NCI-H345 (cell line): ENCODE data around the gene C22orf23.

ENCODE experiments used
- DNase-seq: peaks from one replicate; lab custom pipeline; 2025; lab: John Stamatoyannopoulos, UW

The C22orf23 gene

DNA sequence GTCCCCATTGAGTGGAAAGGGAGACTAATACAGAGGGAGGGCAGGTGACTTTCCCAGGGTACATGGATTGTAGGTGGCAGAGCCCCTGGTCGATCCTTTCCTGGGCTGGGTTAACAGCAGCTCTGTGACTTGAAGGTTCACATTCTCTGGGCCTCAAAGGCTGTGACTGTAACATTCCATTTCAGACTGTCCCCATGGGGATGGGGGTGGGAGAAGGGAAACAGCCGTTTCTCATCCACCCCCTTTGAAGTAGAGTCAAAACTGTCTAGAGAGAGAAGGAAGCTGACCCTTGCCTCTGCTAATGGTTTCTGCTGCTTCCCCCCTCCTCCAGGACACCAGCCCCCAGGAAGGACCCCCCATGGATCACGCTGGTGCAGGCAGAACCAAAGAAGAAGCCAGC, 28.1 kb downstream of the C22orf23 start:
- DNase-seq = no peak

DNA sequence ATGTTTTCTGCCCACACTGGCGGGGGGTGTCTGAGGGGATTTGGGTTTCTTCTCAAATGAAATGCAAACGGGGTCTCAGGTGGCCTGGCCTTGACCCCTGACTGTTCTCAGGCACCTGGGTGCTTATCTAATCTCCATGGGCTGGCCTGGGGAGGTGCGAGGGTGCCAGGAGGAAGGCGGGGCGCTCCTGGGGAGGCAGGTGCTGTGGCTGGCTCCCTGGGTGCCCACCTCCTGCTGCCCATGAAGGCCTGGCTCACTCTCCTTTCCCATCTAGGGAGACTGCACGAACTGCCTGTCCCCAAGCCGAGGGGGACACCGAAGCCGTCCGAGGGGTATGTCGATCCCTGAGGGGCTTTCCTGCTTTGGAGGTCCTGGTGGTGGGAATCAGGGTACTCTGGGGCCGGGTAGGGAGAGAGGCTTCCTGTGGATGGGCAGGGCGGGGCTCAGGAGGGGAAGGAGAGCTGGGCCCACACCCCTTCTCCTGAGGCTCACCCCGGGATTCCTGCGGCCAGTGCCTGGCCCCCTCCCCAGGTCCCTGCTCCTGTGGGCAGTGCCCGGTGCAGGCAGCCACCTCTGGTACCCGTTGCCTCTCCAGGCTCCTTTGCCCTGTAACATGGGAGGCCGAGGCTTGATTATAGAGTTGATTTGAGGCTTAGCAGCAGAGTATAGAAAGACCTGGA, 28.9 kb downstream of the C22orf23 start:
- no peak for DNase-seq

DNA sequence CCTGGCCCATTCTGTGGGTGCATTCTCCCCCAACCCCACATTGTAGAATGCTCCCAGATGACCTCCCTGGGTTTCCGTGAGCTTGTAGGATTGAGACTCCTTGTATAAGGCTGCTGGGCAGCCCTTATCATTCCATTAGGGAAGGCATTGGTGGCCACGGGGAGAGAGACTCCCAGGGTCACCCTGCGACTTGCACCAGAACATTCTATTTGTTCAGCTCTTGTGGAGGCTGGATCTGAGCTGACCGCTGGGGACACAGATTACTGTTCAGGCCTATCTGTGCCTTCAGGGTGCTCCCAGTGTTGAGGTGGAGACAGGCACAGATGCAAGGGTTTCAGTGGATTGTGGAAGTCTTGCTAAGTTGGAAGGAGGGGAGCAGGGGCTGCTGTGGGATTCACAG, 29.5 kb downstream of the C22orf23 start:
- no peak for DNase-seq

DNA sequence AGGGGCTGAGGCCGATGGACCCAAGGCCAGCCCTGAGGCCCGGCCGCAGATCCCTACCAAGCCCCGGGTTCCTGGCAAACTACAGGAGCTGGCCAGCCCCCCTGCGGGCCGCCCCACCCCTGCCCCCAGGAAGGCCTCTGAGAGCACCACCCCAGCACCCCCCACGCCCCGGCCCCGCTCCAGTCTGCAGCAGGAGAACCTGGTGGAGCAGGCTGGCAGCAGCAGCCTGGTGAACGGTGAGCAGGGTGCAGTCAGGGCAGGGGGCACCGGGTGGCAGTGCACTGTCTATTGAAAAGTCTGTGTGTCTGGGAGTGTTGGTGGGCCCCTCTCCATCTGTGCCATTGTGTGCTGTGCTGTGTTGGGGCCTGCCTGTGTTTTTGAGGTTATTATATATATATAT, 31.2 kb downstream of the C22orf23 start:
- DNase-seq = no peak

DNA sequence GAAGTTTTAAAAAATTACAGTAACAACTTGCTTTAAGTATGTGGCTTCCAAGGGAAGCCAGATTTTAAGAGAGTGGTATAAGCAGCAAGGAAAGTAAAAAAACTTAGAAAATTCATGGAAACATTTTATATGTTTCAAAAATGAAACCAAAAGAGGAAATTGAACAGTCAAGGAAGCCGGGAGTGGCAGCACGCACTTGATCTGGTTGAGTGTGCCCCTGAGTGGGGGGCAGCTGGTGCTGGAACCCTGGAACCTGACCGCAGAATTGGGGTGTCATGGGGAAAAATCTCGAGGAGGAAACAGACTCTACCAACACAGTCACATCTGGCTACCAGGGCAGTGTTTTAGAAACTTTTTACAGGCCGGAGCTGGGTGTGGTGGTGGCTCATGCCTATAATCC, 33.3 kb downstream of the C22orf23 start:
- no peak for DNase-seq

DNA sequence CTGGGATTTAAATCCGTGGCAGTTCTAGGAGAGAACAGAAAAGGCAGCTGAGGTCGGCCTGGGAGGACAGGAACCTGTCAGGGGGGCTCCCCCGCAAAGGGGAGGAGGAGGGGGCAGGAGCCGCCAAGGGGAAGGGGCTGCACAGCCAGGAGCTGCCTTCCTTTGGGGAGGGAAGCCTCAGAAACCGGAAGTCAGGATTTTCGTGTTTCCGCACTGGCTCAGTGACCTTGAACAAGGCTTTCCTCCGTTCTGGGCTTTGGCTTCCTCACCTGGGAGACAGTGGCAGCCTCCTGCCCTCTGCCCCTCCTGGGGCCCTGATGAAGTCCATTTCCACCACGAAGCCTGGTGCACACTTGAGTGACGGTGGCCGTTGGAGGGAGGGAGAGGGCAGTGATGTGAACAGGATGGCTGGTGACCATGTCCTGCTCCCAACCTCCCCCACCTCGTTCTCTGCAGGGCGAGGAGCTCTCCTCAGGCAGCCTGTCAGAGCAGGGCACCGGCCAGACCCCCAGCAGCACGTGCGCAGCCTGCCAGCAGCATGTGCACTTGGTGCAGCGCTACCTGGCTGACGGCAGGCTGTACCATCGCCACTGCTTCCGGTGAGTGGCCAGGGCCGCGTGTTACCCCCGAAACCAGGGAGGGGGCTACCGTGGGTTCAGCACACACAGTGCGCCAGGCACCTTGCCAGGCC, 34.7 kb downstream of the C22orf23 start:
- no peak for DNase-seq

DNA sequence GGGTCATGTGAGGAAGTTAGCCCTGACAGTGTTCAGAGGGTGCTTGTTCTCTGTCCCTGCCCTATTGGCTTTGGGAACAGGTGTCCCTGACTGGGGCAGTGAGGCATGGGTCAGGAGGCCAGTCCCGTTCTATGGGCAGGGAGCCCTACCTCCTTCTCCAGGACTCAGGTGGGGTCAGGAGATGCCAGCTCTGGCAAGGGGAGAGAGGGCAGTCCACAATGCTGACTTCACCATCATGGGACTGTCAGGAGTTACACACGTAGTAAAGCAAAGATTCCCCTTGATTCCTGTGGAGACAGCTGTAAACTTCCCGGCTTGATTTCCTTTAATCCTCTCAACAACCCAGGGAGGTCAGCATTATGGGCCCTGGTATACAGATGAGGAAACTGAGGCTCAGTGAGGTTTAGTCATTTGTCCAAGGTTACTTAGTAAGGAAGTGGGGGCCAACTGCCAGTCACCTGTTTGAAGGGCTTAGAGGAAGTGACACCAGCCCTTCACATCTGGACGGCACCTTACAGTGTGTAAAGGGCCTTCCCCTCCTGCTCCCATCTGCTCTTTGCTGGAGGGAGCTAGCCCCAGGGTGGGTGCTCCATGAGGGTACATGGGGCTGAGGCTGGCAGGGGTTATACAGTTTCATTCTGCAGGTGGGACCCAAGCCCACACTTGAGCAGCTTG, 35.4 kb downstream of the C22orf23 start:
- no peak for DNase-seq

DNA sequence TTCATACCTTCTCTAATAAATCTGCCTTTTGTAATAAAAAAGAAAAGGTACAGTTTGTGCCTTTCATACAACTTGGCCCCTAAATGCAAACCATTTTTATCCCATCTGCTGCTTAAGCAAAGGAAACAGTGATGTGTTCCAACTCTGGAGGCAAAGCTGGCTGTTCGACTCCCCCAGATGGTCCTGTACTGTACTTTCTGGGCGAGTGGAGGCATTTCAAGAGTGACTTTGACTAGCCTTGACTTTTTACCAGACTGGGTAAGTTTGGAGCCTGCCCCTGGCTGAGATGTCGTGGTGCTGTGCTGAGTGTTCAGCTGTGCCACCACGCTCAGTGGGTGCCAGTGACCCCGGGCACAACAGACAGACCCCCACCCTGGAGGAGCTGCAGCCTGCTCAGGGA, 37.1 kb downstream of the C22orf23 start:
- DNase-seq = no peak

DNA sequence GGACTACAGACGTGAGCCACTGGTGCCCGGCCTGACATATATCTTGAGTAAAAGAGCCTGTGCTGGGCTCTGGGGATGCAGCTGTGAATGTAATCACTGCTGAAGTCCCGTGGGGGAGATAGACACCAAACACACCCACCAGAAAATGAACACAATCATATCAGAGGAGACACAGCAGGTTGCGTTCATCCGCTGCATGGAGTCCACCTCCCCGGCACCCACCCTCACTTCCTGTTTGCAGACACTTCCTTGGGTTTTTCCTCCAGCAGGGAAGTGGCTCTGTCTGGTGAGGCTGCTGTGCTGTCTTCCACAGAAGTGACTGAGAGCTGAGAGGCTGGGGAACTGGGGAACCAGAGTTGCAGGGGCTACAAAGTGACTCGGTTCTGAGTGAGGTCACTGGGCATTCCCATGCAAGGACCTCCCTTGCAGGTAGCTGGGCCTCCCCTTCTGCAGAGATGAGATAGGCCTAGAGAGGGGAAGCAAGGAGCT, 40.1 kb downstream of the C22orf23 start:
- no peak for DNase-seq

DNA sequence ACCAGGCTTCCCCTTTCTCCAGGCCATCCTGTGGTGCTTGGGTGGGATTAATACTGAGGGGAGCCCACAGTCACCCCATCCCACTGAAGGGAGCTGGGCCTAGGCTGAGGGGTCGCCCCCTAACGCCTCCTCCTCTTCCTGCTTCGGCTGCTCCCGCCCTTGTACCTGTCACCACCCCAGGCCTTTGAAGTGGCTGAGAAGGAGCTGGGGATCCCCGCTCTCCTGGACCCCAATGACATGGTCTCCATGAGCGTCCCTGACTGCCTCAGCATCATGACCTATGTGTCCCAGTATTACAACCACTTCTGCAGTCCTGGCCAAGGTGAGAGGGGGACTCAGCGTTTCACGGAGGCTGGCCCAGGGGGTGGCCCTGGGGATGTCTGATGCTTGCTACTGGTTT, 41.2 kb downstream of the C22orf23 start:
- DNase-seq = no peak

DNA sequence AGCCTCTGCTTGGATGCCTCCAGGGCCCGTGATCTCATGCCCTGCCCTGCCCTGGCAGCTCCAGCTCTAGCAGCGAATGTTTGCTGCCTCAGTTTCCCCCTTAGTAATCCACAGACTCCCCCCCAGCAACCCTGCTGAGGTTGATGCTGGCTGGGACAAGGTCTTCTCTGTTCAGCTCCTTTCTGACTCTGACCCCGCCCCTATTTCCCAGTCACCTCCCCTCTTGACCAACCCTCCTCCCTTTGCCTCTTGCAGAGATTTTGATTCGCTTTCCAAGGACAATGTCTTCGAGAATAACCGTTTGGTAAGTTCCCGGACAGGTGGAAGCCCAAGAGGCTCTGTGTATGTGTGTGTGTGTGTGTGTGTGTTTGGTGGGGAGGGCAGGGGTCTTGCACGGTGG, 41.7 kb downstream of the C22orf23 start:
- no peak for DNase-seq

DNA sequence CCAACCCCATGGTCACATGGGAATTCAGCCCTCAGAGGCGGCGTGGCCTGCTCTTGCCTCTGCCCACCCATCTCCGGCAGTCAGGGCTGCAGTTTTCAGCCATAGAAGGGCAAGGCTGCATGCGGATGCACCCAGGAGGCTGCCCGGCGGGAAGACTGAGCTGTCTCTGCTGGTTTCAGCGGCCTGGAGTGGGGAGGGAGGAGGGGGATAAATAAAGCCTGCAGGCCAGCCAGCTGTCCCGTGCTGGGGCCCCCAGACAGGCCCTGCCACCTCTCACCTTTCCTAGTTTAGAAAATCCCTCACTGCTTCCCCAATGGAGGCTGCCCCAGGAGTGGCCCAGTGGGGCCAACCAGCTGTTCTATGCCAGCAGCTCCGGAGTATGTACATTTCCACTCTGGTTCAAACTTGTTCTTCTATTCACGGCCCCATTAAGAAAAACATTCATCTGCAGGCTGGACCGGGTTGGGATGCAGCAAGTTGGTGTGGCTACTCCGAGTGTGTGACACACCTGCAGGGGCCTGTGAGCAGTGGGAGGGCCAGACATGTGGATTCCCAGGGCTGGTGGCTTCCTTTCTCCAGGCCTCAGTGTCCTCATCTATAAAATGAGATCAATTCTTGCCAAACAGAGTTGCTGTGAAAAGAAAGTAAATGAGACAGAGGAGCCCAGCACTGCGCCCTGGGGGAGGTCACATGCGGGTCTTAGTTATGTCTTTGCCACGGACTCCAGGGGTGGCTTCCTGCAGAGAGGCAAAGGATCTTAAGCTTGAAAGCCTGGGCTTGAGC, 42.3 kb downstream of the C22orf23 start:
- DNase-seq = no peak

DNA sequence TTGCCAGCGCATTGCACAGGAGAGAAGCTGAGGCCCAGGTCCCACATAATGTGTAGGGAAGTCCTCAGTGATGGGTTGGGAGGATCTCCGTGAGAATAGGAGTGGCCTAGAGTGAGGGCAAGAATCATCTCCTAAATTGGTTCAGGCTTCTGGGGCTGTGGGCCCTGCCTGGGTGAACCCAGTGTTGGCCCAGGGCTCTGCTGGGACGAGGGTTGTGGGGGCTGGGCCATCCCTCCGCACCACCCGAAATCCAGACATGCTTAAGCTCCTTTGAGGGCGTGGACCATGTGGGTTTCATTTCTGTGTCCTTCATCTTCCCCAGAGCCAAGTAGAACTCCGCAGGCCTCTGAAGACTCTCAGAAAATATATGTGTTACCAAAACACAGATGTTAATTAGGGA, 43.6 kb downstream of the C22orf23 start:
- DNase-seq = no peak

DNA sequence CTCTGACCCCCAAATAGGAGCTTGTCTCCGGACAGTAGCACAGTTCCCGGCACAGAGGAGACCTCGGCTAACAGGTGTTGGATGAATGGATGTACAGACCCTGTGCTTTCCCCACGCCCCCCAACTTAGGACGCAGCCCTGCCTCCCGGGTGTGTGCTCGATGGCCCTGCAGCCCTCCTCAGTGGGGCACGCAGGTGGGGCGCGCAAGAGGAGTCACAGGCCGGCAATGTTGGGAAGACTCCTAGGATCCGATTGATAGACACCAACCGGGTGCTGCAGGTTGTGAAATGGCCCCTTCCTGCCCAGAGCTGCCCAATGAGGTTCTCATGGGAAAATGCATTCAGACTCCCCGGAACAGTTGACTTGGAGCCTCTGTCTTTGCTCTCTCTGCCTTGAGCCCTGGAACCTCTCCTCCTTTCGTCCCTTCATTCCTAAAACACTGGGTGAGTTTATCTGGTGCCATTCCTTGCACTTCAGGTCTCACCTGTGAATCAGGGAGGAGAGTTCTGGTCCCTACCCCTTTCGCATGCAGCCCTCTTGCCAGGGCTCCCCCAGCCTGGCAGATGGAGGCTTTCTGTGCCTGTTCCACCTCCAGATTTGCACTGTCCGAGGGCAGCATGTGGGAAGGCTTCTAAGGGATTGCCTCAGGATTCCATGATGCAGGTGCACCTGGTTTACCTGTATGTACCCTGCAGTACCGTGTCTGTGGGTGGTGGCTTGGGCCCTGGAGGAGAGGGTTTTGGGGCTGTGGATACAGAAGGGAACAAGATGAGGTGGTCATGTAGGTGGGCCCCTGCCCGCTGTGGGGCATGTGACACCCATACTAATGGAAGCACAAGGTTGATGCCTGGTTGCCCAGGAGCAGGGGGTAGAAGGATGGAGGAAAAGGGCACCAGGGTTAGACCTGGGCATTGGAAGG, 46.1 kb downstream of the C22orf23 start:
- DNase-seq = no peak

DNA sequence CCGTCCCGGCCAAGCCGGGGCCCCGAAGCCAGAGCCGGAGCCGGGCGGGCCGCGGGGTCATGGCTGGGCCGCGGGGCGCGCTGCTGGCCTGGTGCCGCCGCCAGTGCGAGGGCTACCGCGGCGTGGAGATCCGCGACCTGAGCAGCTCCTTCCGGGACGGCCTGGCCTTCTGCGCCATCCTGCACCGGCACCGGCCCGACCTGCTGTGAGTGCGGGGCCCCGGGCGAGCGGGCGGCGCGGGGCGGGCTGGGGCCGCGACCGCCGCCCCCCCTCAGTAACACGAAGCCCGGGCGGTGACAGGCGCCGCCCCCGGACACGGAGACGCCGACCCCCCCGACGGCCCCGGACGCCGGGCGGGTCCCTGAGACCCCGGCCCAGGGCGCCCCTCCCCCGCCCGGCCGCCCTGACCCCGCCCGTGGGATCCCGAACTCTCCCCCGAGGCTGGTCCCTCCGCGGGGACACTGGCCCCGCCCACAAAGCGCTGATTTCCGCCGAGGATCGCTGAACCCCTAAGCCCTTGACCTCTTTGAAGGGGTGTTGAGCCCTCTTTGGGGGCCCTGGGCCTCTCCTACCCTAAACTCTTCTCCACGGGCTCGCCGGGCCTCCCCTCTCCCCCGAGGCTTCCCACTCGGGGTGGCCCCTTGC, 46.9 kb downstream of the C22orf23 start:
- DNase-seq = no peak

DNA sequence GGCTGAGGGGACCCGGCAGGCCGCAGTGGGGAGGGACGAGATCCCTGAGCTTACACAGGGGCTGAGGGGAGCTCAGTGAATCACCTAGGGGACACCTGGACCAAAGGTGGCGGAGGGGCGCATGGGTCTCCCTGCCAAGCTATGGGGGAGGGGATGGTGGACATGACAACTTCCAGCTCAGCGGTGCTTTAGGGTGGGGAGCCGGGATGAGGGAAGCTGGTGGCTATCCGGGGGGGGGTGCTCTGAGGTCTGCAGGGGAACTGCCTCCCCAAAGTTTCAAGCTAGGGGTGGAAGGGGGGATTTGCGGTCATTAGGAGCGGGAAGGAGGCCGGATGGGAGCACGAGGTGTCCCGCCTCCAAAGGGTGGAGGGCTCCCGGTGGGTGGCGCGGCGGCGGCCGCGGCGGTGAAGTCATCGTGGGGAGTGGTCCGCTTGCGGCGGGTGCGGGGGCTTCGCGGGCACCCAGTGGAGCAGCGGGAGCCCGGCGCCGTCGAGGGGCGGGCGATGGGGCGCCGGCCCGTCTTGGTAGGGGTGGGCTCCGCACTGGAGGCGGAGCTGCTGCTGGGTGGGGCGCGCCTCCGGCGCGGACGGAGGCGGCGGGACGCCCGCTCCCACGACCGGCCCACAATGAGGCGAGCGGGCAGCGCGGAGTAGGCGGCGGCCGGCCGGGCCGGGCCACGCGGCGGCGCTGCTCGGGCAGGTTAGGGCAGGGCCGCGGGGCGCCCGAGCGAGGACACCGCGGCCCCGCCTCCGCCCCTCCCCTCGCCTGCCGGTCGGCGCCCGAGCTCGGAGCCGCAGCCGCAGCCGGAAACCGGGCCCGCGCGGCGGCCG, 47.7 kb downstream of the C22orf23 start, which contains the start of gene MICALL1:
Gene MICALL1 (plus strand): TSS at position 764 of the 830 bp plus-strand sequence. CDS start 126 bp downstream, outside the sequence.
- DNase-seq = peak; percentile 29

DNA sequence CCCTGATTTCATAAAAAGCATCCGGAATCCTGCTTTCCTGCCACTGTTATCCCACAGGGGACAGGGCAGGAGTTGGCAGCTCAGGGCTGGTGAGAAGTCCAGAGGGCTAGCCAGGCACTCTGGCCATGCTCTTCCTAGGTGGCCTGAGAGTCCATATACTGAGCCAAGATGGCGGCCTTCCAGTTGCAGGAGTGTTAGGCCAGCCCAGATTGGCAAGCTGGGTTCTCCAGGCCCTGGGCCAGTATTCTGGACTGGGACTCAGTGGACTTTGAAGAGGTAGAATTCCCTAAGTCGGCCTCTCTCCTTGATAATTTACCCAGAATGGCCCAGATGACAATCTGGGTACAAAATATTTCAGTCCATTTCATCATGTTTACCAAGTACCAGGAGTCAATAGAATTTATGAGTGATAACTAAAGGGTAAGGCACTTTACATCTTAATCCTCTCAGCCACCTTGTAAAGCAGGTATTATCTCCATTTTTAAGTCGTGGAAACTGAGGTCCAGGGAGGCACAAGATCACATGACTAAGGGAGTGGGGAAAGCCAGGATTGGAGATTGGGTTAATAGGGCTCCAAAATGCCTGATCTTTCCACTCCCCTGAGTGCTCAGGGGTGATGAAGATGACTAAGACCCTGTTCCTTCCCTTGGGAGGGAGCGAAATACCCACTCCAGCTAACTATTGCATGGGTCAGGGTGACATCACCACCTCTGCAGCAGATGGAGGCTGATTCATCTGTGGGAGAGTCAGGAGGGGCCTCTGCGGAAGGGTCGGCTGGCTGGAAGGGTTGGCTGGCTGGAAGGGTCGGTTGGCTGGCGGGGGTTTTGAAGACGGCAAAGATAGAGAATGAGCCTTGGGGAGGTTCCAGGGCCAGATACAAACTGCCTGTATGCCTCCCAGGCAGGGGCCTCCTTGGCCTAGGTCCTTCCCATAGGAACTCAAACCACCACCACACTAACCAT, 48.5 kb downstream of the C22orf23 start:
- DNase-seq = no peak

DNA sequence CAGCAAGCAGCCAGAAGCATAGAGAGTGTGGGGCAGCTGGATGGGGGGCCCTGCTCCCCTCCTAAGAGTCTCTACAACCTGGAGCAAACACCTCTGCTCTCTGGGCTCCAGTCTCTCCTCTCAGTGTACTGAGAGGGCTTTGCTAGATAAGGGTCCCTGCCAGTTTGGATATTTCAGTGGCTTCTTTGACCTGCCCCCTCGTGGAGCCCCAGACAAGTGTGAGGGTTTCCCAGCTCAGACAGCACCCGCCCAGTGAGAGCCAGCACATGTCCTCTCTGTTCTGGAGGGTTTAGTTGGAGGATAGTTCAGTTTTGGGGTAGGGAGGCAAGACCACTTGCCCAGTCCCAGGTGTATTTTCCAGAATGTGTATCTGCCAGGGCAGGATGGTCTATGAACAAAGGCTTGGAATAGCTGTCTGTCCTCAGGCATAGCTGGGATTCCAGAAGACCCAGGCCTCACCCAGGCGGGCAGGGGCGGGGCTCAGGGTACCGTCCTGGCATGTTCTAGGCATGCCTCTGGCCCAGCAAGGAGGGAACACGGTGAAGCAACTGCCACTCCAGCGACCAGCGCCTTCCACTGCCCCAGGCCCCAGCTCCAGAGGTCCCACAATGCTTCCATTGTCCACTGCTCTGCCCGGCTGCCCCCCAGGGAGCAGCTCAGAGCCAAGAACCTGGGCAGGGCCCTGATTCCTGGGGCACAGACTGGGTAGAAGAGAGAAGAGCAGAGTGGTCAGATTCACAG, 54.8 kb downstream of the C22orf23 start:
- DNase-seq = no peak
